Brain microvascular endothelial cell (primary cell): ENCODE data around the gene AFTPH.

ENCODE experiments used
- DNase-seq: peaks from one replicate; pipeline ENCODE4 v3.0.0-alpha.2; 2020
- H3K27ac ChIP-seq: fragments of 250-450 bp; sonication (Bioruptor Pico); 2 replicates; pipeline ENCODE4 v1.5.1; 2020; ENCODE audit warnings: mild to moderate bottlenecking, moderate library complexity
- H3K27me3 ChIP-seq: fragments of 250-450 bp; sonication (Bioruptor Pico); replicated peaks from 2 replicates; pipeline ENCODE4 v1.5.1; 2020; ENCODE audit warnings: mild to moderate bottlenecking
- H3K36me3 ChIP-seq: fragments of 250-450 bp; sonication (Bioruptor Pico); replicated peaks from 2 replicates; pipeline ENCODE4 v1.5.1; 2020; ENCODE audit warnings: mild to moderate bottlenecking
- H3K4me3 ChIP-seq: 2 replicates; pipeline ENCODE4 v1.5.1; 2011; ENCODE audit warnings: low read depth, mild to moderate bottlenecking, control low read depth, low read length, moderate library complexity
- in situ Hi-C: cut with HindIII; loops from 2 replicates; pipeline ENCODE4 v1.10.0; 2017; ENCODE audit warnings: low sequenced_read_pairs, low pct_ligation_motif_present
- TF ChIP-seq, protein P1 (sequence below): IDR thresholded peaks from 2 replicates; pipeline ENCODE4 v1.5.1; 2011; ENCODE audit warnings: low read depth, mild to moderate bottlenecking, moderate library complexity, low read length, control low read depth, inconsistent platforms; ENCODE audit errors: missing control alignments

AFTPH gene

GRCh38 chr2:64492272-64492671, 31.9 kb upstream of the AFTPH start:
- in situ Hi-C loops: loop anchor here (25.0 kb wide), 1 partner anchor 430 kb away; no protein-coding TSS in a partner anchor
- H3K27ac ChIP-seq: no peak overlapping the region
- peaks cover 3% of the 10 kb centered on the region for H3K27me3 ChIP-seq
- no peak for DNase-seq
- no peak overlapping the region for H3K4me3 ChIP-seq
- TF ChIP-seq, protein P1, sequence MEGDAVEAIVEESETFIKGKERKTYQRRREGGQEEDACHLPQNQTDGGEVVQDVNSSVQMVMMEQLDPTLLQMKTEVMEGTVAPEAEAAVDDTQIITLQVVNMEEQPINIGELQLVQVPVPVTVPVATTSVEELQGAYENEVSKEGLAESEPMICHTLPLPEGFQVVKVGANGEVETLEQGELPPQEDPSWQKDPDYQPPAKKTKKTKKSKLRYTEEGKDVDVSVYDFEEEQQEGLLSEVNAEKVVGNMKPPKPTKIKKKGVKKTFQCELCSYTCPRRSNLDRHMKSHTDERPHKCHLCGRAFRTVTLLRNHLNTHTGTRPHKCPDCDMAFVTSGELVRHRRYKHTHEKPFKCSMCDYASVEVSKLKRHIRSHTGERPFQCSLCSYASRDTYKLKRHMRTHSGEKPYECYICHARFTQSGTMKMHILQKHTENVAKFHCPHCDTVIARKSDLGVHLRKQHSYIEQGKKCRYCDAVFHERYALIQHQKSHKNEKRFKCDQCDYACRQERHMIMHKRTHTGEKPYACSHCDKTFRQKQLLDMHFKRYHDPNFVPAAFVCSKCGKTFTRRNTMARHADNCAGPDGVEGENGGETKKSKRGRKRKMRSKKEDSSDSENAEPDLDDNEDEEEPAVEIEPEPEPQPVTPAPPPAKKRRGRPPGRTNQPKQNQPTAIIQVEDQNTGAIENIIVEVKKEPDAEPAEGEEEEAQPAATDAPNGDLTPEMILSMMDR: no peak
- H3K36me3 ChIP-seq: no peaks in the 10 kb centered on the region

DNA sequence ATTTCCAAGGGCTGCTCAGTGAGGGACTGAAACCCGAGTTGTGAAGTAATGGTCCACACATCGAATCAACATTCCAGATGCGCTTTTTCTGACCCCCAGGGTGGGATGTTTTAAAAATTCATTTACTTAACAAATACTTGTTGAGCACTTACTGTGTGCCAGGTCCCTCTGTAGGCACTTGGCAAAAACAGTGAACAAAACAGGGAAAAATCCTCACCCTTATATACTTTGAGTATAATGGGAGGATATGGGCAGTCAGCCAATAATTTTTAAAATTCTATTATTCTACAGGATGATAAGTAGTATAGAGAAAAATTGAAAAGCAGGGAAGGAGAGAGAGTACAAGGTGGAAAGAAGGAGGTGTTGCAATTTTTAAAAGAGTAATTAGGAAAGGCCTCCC, 31.3 kb upstream of the AFTPH start:
- Histone ChIP-seq H3K36me3 (no peaks in the 10 kb centered on the region), H3K27ac (no peak overlapping the region), H3K4me3 (no peak overlapping the region), H3K27me3 (no peaks in the 10 kb centered on the region)
- no peak for DNase-seq
- in situ Hi-C loops: loop anchor here (25.0 kb wide), 1 partner anchor 431 kb away; no protein-coding TSS in a partner anchor
- TF ChIP-seq, protein P1: no peak

- Histone ChIP-seq H3K36me3 (no peaks in the 10 kb centered on the region), H3K27ac (no peak overlapping the region), H3K4me3 (no peak overlapping the region), H3K27me3 (no peaks in the 10 kb centered on the region)
- DNase-seq: no peak
- TF ChIP-seq, protein P1: no peak
- in situ Hi-C loops: loop anchor here (25.0 kb wide), 1 partner anchor 431 kb away; no protein-coding TSS in a partner anchor
Measured at GRCh38 chr2:64493788-64494187, 30.3 kb upstream of the AFTPH start.

DNA sequence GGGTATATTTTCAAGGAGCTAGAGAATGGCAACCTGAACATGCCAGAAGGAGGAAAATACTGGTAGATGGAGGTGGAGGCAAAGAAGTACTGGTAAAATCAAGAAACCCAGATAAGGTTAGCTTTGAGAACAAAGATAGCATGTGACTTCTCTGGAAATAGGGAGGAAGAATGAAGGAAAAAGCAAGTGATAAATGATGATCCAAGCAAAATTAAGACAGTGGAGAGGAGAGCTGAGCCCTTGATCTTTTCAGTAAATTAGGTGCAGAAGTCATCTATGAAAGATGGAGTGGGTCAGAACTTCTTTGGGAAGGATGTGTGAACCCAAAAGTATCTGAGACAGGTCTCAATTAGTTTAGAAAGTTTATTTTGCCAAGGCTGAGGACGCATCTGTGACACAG, 25.7 kb upstream of the AFTPH start:
- TF ChIP-seq, protein P1: no peak
- H3K36me3 ChIP-seq: no peaks in the 10 kb centered on the region
- in situ Hi-C loops: loop anchor here (25.0 kb wide), 1 partner anchor 436 kb away; no protein-coding TSS in a partner anchor
- peaks cover 5% of the 10 kb centered on the region for H3K27me3 ChIP-seq
- no peak overlapping the region for H3K27ac ChIP-seq
- H3K4me3 ChIP-seq: no peak overlapping the region
- DNase-seq: no peak

- Histone ChIP-seq H3K27ac (no peak overlapping the region), H3K36me3 (no peaks in the 10 kb centered on the region), H3K27me3 (peaks cover 5% of the 10 kb centered on the region), H3K4me3 (no peak overlapping the region)
- TF ChIP-seq, protein P1: no peak
- no peak for DNase-seq
- in situ Hi-C loops: no loop called here
Measured at GRCh38 chr2:64500549-64500948, 23.6 kb upstream of the AFTPH start.

DNA sequence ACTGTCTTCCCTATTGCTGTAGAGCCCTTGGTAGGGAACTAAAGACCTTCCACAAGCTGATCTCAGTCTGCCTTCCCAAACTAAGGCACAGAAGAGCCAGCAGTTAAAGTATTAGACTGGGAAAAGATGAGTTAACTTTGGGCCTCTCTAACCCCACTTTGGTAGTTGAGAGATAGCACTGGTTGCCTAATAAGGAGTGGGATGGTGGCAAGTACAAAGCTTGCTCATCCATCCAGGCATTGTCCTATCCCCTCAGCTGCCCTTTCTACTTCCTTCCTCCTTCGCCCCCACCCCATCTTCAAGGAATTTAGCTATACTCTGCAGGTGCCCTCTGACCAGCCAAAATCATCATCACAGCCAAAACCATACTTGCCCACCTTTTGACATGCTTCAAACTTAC, 22.2 kb upstream of the AFTPH start:
- Histone ChIP-seq H3K4me3 (no peak overlapping the region), H3K36me3 (no peaks in the 10 kb centered on the region), H3K27me3 (peaks cover 7% of the 10 kb centered on the region), H3K27ac (no peak overlapping the region)
- in situ Hi-C loops: no loop called here
- no peak for DNase-seq
- TF ChIP-seq, protein P1: no peak
